Psoas muscle (tissue), 8 donors: Measurements from ENCODE around the gene FAM98C. TPM values are rescaled to one million over a fixed set of nuclear protein-coding genes. Genes with fewer than 3 reads are reported as not detected.

ENCODE experiments used
- ATAC-seq, 4 donors: fragments of 200-7000 bp; cut with Tn5 transposase; one replicate each; pipeline ENCODE4 v1.9.1; 2020; ENCODE audit warnings: moderate library complexity in 3 of 4, mild to moderate bottlenecking in 2 of 4
- DNase-seq, 2 donors: peaks; one replicate each; pipeline ENCODE4 v3.0.0-alpha.2; 2020
- H3K27ac ChIP-seq: fragments of 200-600 bp; one replicate; pipeline ENCODE4 v1.8.0; 2022
- H3K27me3 ChIP-seq, 3 donors: fragments of 200-600 bp in 1 of 3; one replicate each; pipeline versions ENCODE4 v1.6.1 to v1.8.0; 2013 to 2022; ENCODE audit warnings: low read length in 2 of 3, mild to moderate bottlenecking in 2 of 3, moderate library complexity in 1 of 3; ENCODE audit not compliant: insufficient read depth in 3 of 3
- H3K36me3 ChIP-seq, 2 donors: fragments of 200-600 bp in 1 of 2; one replicate each; pipeline versions ENCODE4 v1.6.1 to v1.8.0; 2013 to 2022; ENCODE audit warnings: low read depth in 1 of 2, mild to moderate bottlenecking in 1 of 2, moderate library complexity in 1 of 2; ENCODE audit not compliant: insufficient read depth in 1 of 2
- H3K4me1 ChIP-seq: fragments of 200-600 bp; one replicate; pipeline ENCODE4 v1.8.0; 2022
- H3K4me3 ChIP-seq: fragments of 200-600 bp; one replicate; pipeline ENCODE4 v1.8.0; 2022; ENCODE audit warnings: mild to moderate bottlenecking
- H3K9me3 ChIP-seq: fragments of 200-600 bp; one replicate; pipeline ENCODE4 v1.8.0; 2022
- WGBS, 3 donors: extraction: QIAGEN DNeasy Blood & Tissue Kit; methylation state at CpG; one replicate each; pipeline versions ENCODE4 v1.1.6 to v1.1.7; 2013; 5-methylcytosine and 5-hydroxymethylcytosine counted together
- intact Hi-C, 2 donors: fragments of 100-400 bp; cut with DNase I; formaldehyde crosslinking; loops; one replicate each; pipeline versions ENCODE4 v1.11.0 to v1.14.2; 2022
- polyA plus RNA-seq, 3 donors: library from polyadenylated mRNA; stranded (reverse); fragments of 200-250 nt; gene quantifications; one replicate each; pipeline ENCODE4 v1.2.3, GENCODE V29; 2013
- total RNA-seq, 4 donors: library from RNA; stranded (reverse); fragmentation: NEBNext Ultra II Directional in 2 of 4; extraction: Animal tissue kit (Norgen Biotek cat#: 25700) in 2 of 4; gene quantifications; one replicate each; pipeline versions ENCODE4 v1.2.1 to v1.2.4, GENCODE V29; 2021 to 2023
- TF ChIP-seq, protein P1 (sequence below): fragments of 200-600 bp; IDR thresholded peaks from one replicate; pipeline ENCODE4 v1.8.0; 2022; ENCODE audit warnings: antibody characterized with exemption
- donor health status: healthy with polysubstance abuse.
- donor health status: DM: no; HTN: no; CAD: no; lungs with moderate emphysema.
- donor health status: Bipolar disorder and iron deficiency.
- donor health status: healthy.
- donor health status: DM: yes; HTN: yes; CAD: no.
- donor health status: DM: no; HTN: no; CAD: no.
- donor health status: DM: no; HTN: no; CAD: no.
- donor health status: DM: yes; HTN: yes; CAD: no.

FAM98C gene
- total and polyA plus RNA-seq, 7 donors: 1.1 to 6.6 (median 1.5) TPM

DNA sequence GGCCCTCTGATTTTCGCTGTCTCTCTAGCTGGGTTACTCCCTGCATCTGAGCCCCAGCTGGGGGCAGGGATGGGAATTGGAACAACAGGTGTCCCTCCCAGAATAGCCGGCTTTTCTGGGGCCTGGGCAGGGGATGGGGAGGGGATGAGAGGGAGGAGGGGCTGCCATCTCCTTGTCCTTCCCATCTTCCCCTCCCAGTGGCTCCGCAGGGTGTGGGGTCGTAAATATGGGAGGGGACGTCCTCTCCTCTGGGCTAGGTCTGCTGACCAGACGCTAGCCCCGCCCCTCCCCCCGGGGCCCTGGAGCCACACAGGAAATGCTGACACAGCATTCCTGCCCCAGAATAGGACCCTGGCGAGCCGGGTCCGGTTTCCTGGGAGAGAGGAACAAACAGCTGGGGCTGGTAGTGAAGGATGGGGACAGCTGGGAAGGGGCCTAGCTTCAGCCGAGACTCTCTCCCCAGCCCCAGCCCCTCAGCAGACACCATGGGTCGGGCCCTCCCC, 31.7 kb downstream of the FAM98C start:
- Histone ChIP-seq H3K9me3 (no peaks in the 10 kb centered on the region), H3K36me3 (peaks cover 0 to 19% of the 10 kb centered on the region in 2 donors), H3K27me3 (no peaks in the 10 kb centered on the region), H3K27ac (peak overlapping the region; percentile 98), H3K4me3 (peak overlapping the region; percentile 90), H3K4me1 (peaks cover 49% of the 10 kb centered on the region)
- 3 to 5% (median 3%) methylated on average over 13 of the region's 13 CpGs for WGBS, 3 donors
- TF ChIP-seq, protein P1, sequence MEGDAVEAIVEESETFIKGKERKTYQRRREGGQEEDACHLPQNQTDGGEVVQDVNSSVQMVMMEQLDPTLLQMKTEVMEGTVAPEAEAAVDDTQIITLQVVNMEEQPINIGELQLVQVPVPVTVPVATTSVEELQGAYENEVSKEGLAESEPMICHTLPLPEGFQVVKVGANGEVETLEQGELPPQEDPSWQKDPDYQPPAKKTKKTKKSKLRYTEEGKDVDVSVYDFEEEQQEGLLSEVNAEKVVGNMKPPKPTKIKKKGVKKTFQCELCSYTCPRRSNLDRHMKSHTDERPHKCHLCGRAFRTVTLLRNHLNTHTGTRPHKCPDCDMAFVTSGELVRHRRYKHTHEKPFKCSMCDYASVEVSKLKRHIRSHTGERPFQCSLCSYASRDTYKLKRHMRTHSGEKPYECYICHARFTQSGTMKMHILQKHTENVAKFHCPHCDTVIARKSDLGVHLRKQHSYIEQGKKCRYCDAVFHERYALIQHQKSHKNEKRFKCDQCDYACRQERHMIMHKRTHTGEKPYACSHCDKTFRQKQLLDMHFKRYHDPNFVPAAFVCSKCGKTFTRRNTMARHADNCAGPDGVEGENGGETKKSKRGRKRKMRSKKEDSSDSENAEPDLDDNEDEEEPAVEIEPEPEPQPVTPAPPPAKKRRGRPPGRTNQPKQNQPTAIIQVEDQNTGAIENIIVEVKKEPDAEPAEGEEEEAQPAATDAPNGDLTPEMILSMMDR: no peak
- ATAC-seq (peak; percentile 79 to 85 (median 81)), DNase-seq (peak; percentile 85 to 95)
- intact Hi-C loops: no loop called here

DNA sequence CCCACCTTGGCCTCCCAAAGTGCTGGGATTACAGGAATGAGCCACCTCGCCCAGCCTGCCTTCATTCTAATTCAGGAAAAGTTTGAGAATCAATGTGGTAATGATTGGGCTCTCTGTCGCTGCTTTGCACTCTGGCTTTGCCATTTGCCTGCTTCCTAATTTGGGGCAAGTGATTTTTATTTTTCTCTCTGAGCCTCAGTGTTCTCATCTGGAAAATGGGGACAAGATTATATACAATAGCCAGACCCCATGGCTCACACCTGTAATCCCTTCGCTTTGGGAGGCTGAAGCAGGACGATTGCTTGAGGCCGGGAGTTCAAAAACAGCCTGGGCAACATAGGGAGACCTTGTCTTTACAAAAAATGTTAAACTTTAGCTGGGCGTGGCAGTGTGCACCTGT, 34.4 kb downstream of the FAM98C start:
- H3K27ac ChIP-seq: peak overlapping the region; percentile 98
- H3K4me1 ChIP-seq: peaks cover 54% of the 10 kb centered on the region
- no peak for DNase-seq
- no peak for ATAC-seq
- H3K36me3 ChIP-seq: peaks cover 0 to 30% of the 10 kb centered on the region in 2 donors
- TF ChIP-seq, protein P1: no peak
- H3K4me3 ChIP-seq: peak overlapping the region; percentile 90
- WGBS, 3 donors: 80 to 88% (median 87%) methylated on average over 6 of the region's 6 CpGs
- intact Hi-C loops: no loop called here
- no peaks in the 10 kb centered on the region for H3K9me3 ChIP-seq
- H3K27me3 ChIP-seq: no peaks in the 10 kb centered on the region

DNA sequence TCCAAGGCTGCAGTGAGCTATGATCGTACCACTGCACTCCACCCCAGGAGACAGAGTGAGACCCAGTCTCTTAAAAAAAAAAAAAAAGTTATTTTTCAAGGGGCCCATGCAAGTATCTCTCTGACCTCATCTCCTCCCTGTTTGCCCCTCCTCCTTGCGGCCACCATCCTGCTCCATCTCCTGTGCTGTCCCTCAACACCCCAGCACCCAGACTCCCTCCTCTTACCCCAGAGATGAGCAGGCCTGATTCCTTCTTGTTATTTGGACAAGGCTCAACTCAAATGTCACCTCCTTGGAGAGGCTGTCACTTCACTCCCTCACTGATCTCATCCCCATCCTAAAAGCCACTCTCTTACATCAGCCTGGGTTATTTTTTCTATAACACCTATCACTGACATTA, 35.0 kb downstream of the FAM98C start:
- Histone ChIP-seq H3K27me3 (no peaks in the 10 kb centered on the region), H3K27ac (peak overlapping the region; percentile 98), H3K4me1 (peaks cover 47% of the 10 kb centered on the region), H3K36me3 (peaks cover 0 to 36% of the 10 kb centered on the region in 2 donors), H3K4me3 (peak overlapping the region; percentile 90), H3K9me3 (no peaks in the 10 kb centered on the region)
- intact Hi-C loops: no loop called here
- DNase-seq (no peak), ATAC-seq (no peak)
- TF ChIP-seq, protein P1: no peak
- 36 to 74% (median 55%) methylated on average over 2 of the region's 2 CpGs for WGBS, 3 donors

DNA sequence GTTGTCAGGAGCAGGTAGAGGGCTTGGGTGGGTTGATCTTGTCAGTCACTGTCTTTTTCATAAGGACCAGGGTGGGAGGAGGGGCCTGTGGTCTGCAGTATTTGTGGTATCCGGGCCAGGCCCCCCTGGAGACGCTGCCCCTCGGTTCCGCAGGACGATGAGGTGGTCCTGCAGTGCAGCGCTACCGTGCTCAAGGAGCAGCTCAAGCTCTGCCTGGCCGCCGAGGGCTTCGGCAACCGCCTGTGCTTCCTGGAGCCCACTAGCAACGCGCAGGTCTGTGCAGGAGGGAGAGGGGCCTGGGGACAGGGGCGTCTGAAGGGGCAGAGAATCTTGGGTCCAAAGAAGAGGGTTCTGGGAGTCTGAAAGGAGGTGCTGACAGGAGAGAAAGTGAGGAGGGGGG, 37.7 kb downstream of the FAM98C start:
- DNase-seq: no peak
- TF ChIP-seq, protein P1: no peak
- H3K36me3 ChIP-seq: peaks cover 0 to 62% of the 10 kb centered on the region in 2 donors
- intact Hi-C loops: no loop called here
- H3K9me3 ChIP-seq: no peaks in the 10 kb centered on the region
- H3K27ac ChIP-seq: peak overlapping the region; percentile 98
- ATAC-seq: no peak
- WGBS, 3 donors: 75 to 81% (median 78%) methylated on average over 14 of the region's 14 CpGs
- peaks cover 38% of the 10 kb centered on the region for H3K4me1 ChIP-seq
- H3K4me3 ChIP-seq: peak overlapping the region; percentile 1
- H3K27me3 ChIP-seq: no peaks in the 10 kb centered on the region
